ENCODE data around the gene PRR23C. TPM values are rescaled to one million over a fixed set of nuclear protein-coding genes. Genes with fewer than 3 reads are reported as not detected.
"Not testable (repeated sequence)": the region's sequence is repeated elsewhere in the genome, so short reads cannot be mapped to it uniquely, and the experiment has no call there.

The PRR23C gene
- total RNA-seq, 2 experiments from 2014 or later, result not detected

GRCh38 chr3:139037478-139037877 is 7.2 kb downstream of the PRR23C start:
- H3K27me3 Mint-ChIP-seq, result peaks cover 8% of the 10 kb centered on the region
- DNase-seq (no peak), ATAC-seq (no peak)
- no peaks in the 10 kb centered on the region for H3K9me3 Mint-ChIP-seq
- H3K27ac Mint-ChIP-seq, result no peak overlapping the region
- TF ChIP-seq CTCF (IDR thresholded peaks at IDR 0.05), result no peak
- ChIA-PET POLR2A (no interaction called here), CTCF (no interaction called here)
- no peak overlapping the region for H3K4me3 Mint-ChIP-seq
- H3K4me1 Mint-ChIP-seq (ENCODE audit: low read depth), result no peaks in the 10 kb centered on the region
- no peaks in the 10 kb centered on the region for H3K36me3 Mint-ChIP-seq (ENCODE audit: low read depth)
- intact Hi-C loops (cut with micrococcal nuclease), result no loop called here

GRCh38 chr3:139032326-139033002 is 12.2 kb downstream of the PRR23C start:
- no peak overlapping the region for H3K4me3 Mint-ChIP-seq
- ChIA-PET CTCF (interaction anchor here (0.6 kb wide), 1 partner anchor 76 kb away, joined by 3 read pairs; no protein-coding TSS in a partner anchor), POLR2A (no interaction called here)
- DNase-seq (no peak), ATAC-seq (no peak)
- TF ChIP-seq CTCF (IDR thresholded peaks at IDR 0.05), result no peak
- intact Hi-C loops (cut with micrococcal nuclease), result no loop called here
- peaks cover 12% of the 10 kb centered on the region for H3K9me3 Mint-ChIP-seq
- no peak overlapping the region for H3K27ac Mint-ChIP-seq
- no peaks in the 10 kb centered on the region for H3K4me1 Mint-ChIP-seq (ENCODE audit: low read depth)
- H3K27me3 Mint-ChIP-seq, result peaks cover 3% of the 10 kb centered on the region
- no peaks in the 10 kb centered on the region for H3K36me3 Mint-ChIP-seq (ENCODE audit: low read depth)

GRCh38 chr3:139030576-139030975 is 14.1 kb downstream of the PRR23C start:
- POLR2A ChIA-PET, H3K27me3 Mint-ChIP-seq: not testable (repeated sequence)

GRCh38 chr3:139024968-139025367 is 19.7 kb downstream of the PRR23C start:
- no peaks in the 10 kb centered on the region for H3K36me3 Mint-ChIP-seq (ENCODE audit: low read depth)
- H3K4me1 Mint-ChIP-seq (ENCODE audit: low read depth), result no peaks in the 10 kb centered on the region
- CTCF ChIA-PET, result no interaction called here
- no peak overlapping the region for H3K4me3 Mint-ChIP-seq
- intact Hi-C loops (cut with micrococcal nuclease), result no loop called here
- POLR2A ChIA-PET, result no interaction called here
- TF ChIP-seq CTCF (IDR thresholded peaks at IDR 0.05), result no peak
- no peak overlapping the region for H3K27ac Mint-ChIP-seq
- H3K9me3 Mint-ChIP-seq, result peaks cover 9% of the 10 kb centered on the region
- no peak for DNase-seq
- no peaks in the 10 kb centered on the region for H3K27me3 Mint-ChIP-seq
- no peak for ATAC-seq

More at GRCh38 chr3:139030576-139030975, 14.1 kb downstream of the PRR23C start:
- intact Hi-C loops (cut with micrococcal nuclease); H3K36me3 Mint-ChIP-seq (ENCODE audit: low read depth); DNase-seq; CTCF ChIA-PET; ATAC-seq; H3K4me1 Mint-ChIP-seq (ENCODE audit: low read depth); H3K27ac Mint-ChIP-seq; H3K4me3 Mint-ChIP-seq: not testable (repeated sequence)
- peaks cover 12% of the 10 kb centered on the region for H3K9me3 Mint-ChIP-seq

GRCh38 chr3:139020868-139021234 is 23.8 kb downstream of the PRR23C start, which contains the start of gene PRR23B:
Gene PRR23B (minus strand): TSS chr3:139020926. CDS start chr3:139020661, 265 bp downstream.
- POLR2A ChIA-PET, result no interaction called here

More at GRCh38 chr3:139020868-139021234, 23.8 kb downstream of the PRR23C start, which contains the start of gene PRR23B:
- ATAC-seq, result no peak
- no peak for DNase-seq
- CTCF ChIA-PET, result no interaction called here
- Mint-ChIP-seq H3K27ac (no peak within 1 kb of the TSS), H3K27me3 (no peaks in the 10 kb centered on the region), H3K36me3 (ENCODE audit: low read depth) (no peaks in the 10 kb centered on the region), H3K9me3 (peaks cover 4% of the 10 kb centered on the region), H3K4me3 (no peak within 1 kb of the TSS), H3K4me1 (ENCODE audit: low read depth) (no peaks in the 10 kb centered on the region)
- TF ChIP-seq CTCF (IDR thresholded peaks at IDR 0.05), result peak; percentile 16
- intact Hi-C loops (cut with micrococcal nuclease), result no loop called here
